Glutamatergic neuron (in vitro differentiated cells): Measurements from ENCODE around the gene CD6. TPM values are rescaled to one million over a fixed set of nuclear protein-coding genes. Genes with fewer than 3 reads are reported as not detected.

Experiments used
- DNase-seq: peaks from one replicate; pipeline ENCODE4 v3.0.0; 2022
- H3K27ac Mint-ChIP-seq: one replicate; pipeline ENCODE4 v1.8.0; 2020; ENCODE audit warnings: mild to moderate bottlenecking, mixed read lengths, inconsistent platforms; ENCODE audit not compliant: unreplicated experiment
- H3K27me3 Mint-ChIP-seq: one replicate; pipeline ENCODE4 v1.8.0; 2020; ENCODE audit warnings: mild to moderate bottlenecking, moderate library complexity, mixed read lengths, inconsistent platforms; ENCODE audit not compliant: unreplicated experiment
- H3K36me3 Mint-ChIP-seq: one replicate; pipeline ENCODE4 v1.8.0; 2020; ENCODE audit warnings: mild to moderate bottlenecking, mixed read lengths, inconsistent platforms; ENCODE audit not compliant: unreplicated experiment
- H3K4me1 Mint-ChIP-seq: one replicate; pipeline ENCODE4 v1.8.0; 2020; ENCODE audit warnings: mild to moderate bottlenecking, low read depth, mixed read lengths, inconsistent platforms; ENCODE audit not compliant: unreplicated experiment
- H3K4me3 Mint-ChIP-seq: one replicate; pipeline ENCODE4 v1.8.0; 2020; ENCODE audit warnings: mild to moderate bottlenecking, mixed read lengths, inconsistent platforms; ENCODE audit not compliant: unreplicated experiment
- H3K9me3 Mint-ChIP-seq: one replicate; pipeline ENCODE4 v1.8.0; 2020; ENCODE audit warnings: mild to moderate bottlenecking, moderate library complexity, mixed read lengths, inconsistent platforms; ENCODE audit not compliant: unreplicated experiment
- CTCF ChIP-seq: fragments of 200-600 bp; sonication (generic); IDR thresholded peaks from one replicate; pipeline ENCODE4 v1.5.0; 2021; ENCODE audit not compliant: partially characterized antibody, unreplicated experiment
- total RNA-seq: library from RNA; stranded (reverse); fragmentation: NEBNext Ultra II Directional; extraction: Animal tissue kit (Norgen Biotek cat#: 25700); gene quantifications from one replicate; pipeline ENCODE4 v1.2.1, GENCODE V29; 2021; ENCODE audit not compliant: unreplicated experiment

CD6 gene
- total RNA-seq, 1 donor from 2014 or later, result not detected

DNA sequence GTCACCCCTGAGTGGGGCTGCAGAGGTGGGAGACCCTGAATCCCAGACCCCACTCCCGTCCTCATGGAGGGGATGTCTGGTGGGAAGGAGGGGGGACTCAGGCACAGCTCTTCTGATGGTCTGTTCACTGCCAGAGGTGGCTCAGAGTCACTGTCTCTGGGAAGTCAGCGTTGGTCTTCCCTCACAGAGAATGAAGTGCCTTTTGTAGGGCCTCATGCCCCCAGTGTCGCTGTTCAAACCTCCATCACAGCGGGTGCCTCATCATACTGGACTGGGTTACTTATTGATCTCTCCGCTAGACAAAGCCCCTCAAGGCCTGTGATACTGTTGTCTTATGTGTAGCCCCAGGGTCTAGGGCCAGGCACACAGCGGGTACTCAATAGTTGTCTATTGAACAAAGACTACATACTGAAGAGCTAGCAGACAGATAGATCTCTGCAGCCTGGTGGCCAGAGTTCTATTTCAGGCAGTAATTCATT, 41.3 kb downstream of the CD6 start:
- TF ChIP-seq CTCF, result no peak
- peaks cover 4% of the 10 kb centered on the region for H3K9me3 Mint-ChIP-seq
- no peak overlapping the region for H3K27ac Mint-ChIP-seq
- no peak for DNase-seq
- H3K4me1 Mint-ChIP-seq, result peaks cover 2% of the 10 kb centered on the region
- H3K27me3 Mint-ChIP-seq, result peaks cover 10% of the 10 kb centered on the region
- H3K36me3 Mint-ChIP-seq, result no peaks in the 10 kb centered on the region
- no peak overlapping the region for H3K4me3 Mint-ChIP-seq

DNA sequence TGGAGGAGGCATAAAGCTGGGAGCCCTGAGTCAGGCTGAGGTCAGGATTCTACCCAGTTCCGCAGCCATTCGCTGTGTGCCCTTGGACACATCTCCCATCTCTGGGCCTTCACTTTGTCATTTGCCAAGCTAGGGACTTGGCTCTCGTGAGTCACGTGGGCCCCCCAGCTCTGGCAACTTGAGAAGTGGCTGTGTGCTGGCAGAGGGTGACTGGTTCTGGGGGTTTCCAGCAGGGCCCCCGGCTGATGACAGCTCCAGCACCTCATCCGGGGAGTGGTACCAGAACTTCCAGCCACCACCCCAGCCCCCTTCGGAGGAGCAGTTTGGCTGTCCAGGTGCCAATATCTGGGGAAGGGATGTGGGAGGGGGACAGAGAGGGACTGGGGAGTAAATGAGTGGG, 46.6 kb downstream of the CD6 start:
- TF ChIP-seq CTCF, result no peak
- DNase-seq, result no peak
- Mint-ChIP-seq H3K36me3 (no peaks in the 10 kb centered on the region), H3K4me3 (no peak overlapping the region), H3K27ac (no peak overlapping the region), H3K9me3 (peaks cover 6% of the 10 kb centered on the region), H3K27me3 (peaks cover 4% of the 10 kb centered on the region), H3K4me1 (peaks cover 3% of the 10 kb centered on the region)

- H3K27me3 Mint-ChIP-seq, result peaks cover 2% of the 10 kb centered on the region
- peaks cover 6% of the 10 kb centered on the region for H3K9me3 Mint-ChIP-seq
- no peak for TF ChIP-seq CTCF
- H3K36me3 Mint-ChIP-seq, result no peaks in the 10 kb centered on the region
- DNase-seq, result no peak
- H3K4me1 Mint-ChIP-seq, result peaks cover 3% of the 10 kb centered on the region
- no peak overlapping the region for H3K4me3 Mint-ChIP-seq
- no peak overlapping the region for H3K27ac Mint-ChIP-seq
Measured at GRCh38 chr11:61019037-61019831, 47.8 kb downstream of the CD6 start.

GRCh38 chr11:61019832-61020405, 48.4 kb downstream of the CD6 start:
- H3K9me3 Mint-ChIP-seq, result peaks cover 6% of the 10 kb centered on the region
- H3K4me3 Mint-ChIP-seq, result no peak overlapping the region
- DNase-seq, result no peak
- H3K36me3 Mint-ChIP-seq, result no peaks in the 10 kb centered on the region
- H3K27ac Mint-ChIP-seq, result no peak overlapping the region
- H3K27me3 Mint-ChIP-seq, result peaks cover 2% of the 10 kb centered on the region
- peaks cover 3% of the 10 kb centered on the region for H3K4me1 Mint-ChIP-seq
- no peak for TF ChIP-seq CTCF
